ELF-1 (cell line): ENCODE measurements around the gene KCNIP3.

Source experiments
- DNase-seq: peaks from one replicate; pipeline ENCODE4 v3.0.0-alpha.2; 2016; ENCODE audit warnings: low read depth, low spot score

KCNIP3 gene

DNA sequence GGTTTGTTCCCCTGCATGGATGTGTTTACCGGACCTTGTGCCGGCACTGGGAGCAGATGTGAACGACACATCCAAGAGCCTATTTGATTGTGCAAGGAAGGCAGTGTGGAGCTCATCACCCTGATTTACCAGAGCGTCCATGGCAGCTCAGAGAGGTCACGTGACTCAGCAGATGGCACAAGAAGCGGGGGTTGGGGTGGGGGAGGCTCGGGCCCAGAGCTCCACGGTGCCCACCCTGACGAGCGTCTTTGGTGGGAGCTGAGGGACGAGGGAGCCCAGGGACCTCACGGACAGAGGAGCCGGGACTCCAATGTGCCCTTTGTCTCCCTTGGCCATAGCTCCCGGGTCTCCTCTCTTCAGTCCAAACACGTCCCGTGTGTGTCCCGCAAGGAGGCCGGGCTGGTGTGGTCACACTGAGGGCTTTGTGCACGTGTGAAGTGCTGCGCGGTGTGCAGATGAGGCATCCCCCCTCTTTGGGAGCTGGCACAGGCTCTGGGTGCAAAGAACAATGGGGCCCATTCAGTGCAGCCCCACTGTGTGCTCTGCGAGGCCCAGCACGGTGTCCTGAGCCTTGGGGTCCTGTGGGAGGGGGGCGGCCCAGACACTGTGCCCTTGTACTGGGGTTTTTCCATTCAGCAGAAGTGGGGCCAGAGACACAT, 15.5 kb downstream of the KCNIP3 start:
- DNase-seq, result no peak

DNA sequence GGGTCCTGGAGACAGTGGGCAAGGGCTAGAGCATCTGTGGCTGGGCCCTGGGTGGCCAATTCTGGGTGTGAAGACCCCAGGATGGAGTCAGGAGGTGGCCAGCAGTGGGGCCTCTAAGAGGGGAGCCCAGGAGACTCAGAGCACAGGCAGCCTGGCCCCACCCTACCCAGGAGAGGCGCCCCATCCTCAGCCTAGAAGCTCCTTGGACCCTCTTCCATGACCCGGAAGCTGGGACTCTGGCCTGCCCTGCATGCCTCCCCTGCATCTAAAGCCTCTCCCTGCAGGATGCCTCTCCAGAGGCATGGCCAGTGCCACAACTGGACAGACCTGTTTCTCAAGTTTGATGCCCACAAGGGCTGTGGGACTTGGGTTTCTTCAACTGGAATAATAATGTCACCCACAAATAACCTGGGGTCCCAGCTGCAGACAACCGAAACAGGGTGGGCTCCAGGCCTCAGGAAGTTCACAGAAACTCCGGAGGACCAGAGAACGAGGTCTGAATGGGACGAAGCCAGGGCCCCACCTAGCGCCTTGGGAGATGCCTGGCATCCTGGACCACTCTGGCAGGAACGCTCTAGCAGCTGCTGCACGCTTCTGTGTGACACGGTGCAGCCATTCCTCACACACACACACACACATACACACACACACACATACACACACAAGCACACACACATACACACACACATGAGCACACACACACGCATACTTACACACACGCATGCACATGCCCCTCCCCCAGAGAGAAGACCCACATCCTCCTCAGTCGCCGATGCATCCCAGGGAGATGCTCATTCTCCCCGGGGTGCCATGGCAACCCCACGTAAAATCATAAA, 16.4 kb downstream of the KCNIP3 start:
- no peak for DNase-seq

DNA sequence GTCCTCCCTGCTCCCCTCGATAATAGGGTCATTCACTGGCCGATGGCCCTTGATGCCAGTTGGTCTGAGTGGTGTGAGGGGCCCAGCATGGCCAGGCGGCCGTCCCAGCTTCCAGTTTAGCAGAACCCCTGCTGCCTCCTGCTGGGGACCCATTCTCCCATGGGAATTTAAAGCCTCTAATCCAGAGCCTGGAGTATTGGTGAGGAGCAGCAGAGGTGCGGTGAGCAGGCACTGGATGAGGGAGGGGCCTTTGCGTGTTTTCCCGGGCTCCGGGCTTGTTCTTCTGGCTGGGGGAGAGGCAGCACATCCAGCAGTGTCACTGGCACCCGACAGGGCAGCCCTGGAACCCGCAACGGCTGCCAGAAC, 17.4 kb downstream of the KCNIP3 start:
- DNase-seq, result no peak

DNA sequence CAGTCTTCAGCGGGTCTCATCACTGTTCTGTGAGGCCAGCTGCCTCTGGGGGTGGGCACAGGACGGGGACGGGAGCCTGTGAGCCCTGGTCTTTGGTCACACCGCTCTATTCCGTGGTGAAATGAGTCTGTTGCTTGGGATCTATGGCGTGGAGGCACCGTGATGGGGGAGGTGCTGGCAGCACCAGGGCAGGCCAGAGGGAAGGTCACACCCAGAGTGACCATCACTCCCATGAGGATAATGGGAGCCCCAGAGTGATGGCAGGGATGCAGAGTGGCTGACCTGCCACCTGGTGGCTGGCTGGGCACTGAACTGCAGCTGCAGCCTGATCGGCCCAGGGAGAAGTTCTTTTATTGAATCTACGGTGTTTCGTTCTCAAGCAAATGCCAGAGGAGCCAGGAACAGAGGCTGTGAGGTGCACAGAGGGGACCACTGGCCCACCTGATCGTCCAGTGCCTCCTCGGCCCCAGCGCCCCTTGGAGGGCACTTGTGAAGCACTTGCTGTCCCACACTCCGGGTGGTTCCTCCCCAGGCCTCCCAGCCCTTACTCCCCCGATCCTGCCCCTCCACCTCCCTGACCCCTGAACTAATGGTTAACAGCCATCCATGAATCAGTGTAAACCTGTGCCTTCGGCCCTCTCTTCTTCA, 17.9 kb downstream of the KCNIP3 start:
- DNase-seq, result peak; percentile 67

DNA sequence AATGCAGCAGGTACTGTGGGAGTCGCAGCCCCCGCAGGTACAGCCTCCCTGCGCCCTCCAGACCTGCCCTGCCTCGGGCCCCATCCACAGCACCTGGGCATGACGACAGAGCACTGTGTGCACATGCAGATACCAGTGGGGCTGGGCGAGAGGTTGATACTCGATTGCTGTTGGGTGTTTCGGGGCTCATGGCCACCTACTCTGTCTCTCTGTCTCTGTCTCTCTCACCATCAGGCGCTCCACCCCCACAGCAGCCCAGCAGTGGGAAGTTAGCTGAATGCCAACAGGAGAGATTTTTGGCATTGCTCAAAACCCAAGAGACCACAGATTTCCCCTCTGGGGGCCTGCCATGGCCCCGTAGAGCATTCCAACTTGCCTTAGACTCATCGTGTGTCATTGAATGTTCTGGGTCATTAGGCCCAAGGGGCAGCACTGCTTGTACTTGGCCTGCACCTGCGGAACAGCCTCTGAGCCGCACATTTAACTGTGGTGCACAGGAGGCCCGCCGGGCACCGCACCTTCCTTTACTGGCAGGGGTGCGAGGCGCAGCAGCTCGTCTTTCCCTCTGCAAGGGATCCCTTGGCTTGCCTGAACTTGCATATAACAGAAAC, 18.8 kb downstream of the KCNIP3 start:
- no peak for DNase-seq

DNA sequence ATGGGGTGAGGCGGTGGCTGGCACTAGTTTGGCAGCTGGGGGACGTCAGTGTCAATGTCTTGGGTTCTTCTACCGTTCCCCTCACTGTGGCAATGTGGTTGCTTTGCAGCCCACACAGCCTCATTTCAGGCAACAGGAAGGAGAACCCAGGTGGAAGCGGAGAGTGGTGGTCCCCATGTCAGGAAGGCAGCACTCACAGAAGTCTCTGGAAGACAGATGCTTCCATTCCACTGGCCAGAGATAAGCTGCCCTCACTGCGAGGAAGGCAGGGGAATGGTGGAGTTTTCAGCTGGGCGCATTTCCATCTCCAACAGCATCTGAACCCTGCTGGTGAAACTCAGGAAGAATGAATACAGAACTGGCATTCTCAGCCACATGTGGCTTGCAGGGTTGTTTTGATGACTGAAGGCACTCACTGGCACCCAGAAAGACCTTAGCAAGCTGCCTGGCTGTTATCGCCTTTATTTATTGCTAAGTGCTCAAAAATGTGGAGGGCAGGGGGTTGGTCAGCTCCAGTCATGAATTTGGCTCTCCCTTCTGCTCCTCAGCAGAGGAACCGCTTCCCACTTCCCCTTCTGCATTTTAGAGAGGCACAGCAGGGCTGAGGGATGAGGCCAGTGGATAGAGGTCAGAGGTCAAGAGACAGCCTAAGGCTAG, 19.4 kb downstream of the KCNIP3 start:
- DNase-seq, result no peak

DNA sequence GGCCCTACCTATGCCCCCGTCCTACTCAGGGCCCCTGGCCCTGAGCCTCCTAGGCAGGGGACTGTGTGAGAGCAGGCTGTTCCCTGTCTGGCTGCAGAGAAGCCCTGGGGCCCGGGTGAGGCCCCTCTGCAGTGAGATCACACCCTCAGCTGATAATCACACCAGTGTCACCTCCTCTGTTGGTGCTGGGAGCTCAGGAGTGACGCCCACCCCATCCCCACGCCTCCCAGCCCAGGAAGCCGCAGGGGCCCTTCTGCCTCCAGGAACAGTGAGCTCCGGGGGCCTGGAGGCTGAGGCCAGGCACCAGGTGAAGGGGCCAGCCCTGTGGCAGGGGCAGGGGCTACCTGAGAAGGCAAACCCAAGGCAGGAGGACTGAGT, 20.0 kb downstream of the KCNIP3 start:
- peak; percentile 70 for DNase-seq

DNA sequence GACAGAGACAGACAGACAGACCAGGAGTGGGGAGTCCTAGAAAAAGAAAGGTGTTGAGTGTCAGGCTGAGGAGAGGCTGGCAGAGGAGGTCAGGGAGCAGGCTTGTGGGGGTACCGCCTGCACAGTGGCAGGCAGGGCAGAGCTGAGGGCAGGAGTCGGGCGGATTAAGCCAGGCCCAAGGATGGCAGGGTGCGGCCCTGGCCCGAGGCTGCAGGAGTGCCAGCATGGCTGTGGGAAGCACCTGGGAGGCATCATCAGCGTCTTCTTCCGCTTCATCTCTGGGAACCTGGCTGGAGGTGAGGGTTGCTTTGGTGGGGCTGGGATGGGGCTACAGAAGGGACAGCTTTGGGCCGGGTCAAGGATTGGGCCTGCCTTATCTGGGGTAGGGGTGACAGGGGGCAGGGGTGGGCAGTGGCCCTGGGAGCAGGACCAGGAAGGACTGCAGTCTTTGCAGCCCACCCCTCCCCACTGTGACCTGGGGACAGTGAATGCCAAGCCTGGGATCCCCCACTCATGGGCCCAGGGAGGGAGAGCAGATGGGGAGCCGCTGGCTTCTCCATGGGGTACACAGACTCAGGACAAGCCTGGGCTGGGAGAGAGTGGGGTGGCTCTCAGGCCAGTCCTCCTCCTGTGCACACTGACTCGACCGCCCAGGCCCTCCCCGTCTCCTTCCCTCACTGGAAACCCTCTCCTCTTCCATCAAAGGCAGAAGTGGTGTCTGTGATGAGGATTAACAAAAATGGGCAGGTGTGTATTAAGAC, 20.7 kb downstream of the KCNIP3 start:
- DNase-seq, result no peak

DNA sequence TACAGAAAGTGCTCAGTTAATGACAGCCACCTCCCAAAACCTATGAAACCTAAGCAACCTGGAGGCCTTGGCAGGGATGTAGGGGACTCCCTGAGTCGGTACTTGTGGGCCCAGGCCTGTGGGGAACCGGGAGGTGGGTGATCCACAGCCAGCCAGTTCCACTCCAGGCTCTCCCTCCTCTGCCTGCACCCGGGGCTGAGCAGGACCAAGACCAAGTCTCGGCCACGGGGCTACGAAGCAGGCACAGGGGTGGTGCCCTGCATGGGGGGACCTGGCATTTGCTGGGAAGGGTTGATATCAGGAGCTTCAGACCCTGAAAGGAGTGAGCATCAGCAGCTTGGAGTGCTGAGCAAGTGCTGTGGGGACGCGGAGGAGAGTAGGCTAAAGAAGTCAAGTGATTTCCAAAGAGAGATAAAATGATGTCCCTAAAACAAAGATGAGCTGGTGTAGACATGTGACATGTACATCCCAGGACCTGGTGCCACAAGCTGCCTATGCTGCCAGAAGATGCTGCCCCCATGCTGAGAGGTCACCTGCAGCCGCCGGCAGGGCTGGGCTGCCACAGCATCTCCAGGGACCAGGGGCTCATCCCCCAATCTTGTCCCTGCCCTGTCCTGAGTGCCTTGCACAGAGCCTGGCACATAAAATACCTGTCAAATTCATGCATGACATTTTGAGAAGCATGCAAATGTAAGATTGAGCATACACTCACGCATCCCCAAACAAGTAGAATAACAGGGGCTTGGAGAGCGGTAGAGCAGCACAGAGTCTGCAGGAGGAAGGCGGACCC, 21.5 kb downstream of the KCNIP3 start:
- no peak for DNase-seq

DNA sequence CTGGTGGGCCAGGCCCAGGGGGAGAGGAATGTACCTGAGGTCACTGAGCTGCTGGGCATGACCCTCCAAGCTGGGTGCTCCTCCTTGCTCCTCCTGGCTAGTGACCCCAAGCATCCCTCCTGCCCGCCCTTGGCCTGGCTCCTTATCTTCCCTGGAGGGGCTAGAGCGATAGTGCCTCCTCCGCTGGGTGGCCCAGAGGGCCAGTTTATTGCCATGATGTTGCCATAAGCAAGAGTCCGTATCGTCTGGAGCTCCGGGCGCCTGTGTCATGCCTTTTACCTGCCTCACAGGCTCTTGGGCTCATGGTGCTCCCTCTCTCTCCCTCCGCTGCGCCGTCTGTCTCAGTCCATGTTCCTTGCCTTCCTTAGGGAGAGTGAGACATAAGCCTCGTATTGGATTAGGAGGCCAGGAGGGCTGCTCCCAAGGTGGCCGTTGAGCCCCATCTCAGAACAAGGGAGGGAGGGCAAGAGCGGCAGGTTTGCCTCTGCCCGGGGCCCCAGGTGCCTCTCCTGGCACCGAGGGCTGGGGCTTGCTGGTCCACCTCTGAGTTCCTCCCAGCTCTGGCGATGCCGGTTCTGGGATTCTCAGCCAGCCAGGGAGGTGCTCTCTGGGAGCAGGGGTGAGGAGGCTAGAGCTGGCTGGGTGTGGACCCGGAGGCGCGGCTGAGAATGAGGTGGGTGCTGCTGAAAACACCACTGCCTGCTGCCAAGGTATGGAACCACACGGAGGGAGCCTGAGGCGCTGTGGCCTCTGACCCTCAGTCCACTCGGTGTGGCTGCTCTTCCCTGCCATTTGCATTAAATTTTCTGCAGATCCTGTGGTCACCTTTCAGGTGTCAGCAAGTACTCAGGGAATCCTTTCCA, 22.6 kb downstream of the KCNIP3 start:
- no peak for DNase-seq

DNA sequence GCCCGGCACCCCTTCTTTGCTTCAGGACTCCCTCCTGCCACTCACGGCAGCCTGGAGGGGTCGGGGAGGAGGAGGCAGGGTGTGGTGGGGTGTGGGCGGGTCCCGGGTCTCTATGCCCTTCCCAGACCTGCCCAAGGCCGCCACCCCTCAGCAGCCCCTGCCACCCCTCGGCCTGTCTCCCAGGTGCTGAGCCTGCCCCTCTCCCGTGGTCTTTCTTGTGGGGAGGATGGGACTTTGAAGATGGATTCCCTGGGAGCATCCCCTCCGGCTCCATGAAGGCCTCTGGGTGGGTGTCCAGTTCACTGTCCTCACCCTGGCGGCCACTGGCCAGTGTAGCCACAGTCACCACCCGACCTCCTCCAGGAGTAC, 23.2 kb downstream of the KCNIP3 start:
- no peak for DNase-seq

DNA sequence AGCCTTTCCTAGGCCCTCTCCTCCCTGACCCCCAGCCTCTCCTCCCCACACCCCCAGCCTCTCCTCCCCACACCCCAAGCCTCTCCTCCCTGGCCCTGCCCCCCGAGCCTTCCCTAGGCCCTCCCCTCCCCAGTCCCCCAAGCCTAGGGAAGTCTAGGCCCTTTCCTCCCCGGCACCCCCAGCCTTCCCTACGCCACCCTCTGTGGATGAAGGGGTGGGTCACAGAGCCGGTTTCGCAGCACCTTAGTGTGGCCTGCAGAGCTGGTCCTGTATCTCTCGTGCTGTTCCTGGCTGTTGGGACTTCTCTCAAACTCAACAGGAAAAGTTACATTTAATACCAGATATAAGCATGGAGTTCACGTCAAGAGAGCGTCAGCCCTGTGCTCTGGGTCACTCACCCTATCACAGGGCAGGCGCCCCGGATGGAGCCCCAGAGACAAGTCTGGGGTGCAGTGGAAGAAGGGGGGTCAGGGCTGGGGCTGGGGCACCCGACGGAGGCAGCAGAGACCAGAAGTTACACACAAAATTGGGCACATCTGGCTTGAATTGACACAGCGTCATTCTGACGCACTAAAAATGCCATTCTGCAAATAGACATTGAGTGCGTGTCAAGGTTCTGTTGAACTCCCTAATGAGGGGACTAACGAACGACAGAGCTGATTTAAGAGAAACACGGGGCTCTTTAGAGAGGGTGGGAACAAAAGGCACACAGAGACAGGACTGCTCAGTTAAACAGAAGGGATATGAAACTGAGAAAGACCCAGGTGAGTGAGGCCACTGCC, 24.0 kb downstream of the KCNIP3 start:
- DNase-seq, result no peak

DNA sequence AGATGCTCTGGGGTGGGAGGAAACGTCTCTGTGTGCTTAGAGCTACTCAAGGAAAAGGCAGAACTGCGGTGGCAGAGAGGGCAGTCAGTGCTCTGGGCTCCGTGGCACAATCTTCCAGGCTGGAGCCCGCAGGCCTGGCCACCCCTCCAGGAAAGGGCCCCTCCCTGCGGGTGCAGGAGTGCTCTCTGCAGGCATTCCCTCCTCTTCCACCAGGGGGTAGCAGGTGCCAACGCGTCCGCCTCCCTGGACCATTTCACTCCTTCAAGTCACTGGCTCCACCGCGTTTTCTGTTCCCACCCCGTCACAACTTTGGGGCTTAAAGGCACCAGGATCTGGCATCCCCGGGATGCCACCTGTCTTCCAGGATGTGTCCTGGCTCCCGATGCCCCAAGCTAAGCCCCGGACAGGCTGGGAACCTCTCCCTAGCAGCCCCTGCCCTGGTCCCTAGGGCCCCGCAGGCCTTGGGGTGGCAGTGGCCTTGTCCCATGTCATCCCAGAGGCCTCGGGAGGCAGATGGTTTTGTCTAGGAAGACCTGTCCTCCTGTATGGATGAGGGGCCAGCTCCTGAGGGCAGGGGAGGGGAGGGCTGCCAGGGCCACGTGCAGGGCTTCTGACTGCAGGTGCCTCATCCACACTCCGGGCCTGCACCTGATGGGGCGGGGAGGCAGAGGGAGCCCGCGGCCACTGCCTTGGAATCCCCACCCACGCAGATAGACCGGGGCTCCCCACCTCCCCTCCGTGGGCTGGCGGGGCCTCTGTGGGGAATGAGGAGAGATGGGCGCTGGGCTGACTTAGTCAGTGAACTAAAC, 26.4 kb downstream of the KCNIP3 start:
- DNase-seq, result peak; percentile 60

DNA sequence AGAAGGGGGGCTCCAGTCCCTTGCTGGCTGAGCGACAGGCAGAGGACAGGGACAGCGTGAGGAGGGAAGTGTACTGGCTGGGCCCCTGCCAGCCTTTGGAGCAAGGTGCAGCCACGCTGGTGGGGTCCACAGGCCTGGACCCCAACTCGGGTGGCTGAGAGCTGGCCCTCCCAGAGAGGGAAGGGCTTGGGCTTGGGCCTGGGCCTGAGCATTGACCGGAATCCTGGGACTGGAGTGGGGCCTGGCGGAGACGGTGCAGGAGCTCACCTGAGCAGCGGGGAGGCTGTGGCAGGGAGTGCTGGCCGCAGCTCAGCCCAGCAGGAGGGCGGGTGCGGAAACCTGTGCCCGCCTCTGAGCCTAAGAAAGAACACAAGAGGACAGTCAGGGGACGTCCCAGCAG, 27.9 kb downstream of the KCNIP3 start:
- DNase-seq, result no peak

DNA sequence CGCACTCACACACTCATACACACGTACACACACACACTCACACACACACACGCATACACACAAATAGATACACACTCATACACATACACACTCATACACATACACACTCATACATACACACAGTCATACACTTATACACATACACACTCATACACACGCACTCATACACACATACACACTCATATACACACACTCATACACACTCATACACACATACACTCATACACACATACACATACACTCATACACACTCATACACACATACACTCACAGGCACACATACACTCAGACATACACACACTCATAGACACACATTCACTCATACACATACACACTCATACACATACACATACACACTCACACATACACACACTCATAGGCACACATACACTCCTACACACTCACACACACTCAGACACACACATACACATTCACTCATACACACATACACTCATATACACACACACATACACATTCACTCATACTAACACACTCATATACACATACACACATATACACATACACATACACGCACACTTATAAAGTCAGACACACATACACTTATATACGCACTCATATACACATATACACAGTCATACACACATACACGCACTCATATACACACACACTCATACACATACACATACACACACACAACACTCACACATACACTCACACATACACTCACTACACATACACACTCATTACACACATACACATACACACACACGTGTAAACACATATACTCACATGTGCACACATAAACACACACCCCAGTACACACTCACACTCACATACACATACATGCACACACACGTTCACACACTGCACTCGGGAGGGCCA, 28.7 kb downstream of the KCNIP3 start:
- DNase-seq, result no peak

DNA sequence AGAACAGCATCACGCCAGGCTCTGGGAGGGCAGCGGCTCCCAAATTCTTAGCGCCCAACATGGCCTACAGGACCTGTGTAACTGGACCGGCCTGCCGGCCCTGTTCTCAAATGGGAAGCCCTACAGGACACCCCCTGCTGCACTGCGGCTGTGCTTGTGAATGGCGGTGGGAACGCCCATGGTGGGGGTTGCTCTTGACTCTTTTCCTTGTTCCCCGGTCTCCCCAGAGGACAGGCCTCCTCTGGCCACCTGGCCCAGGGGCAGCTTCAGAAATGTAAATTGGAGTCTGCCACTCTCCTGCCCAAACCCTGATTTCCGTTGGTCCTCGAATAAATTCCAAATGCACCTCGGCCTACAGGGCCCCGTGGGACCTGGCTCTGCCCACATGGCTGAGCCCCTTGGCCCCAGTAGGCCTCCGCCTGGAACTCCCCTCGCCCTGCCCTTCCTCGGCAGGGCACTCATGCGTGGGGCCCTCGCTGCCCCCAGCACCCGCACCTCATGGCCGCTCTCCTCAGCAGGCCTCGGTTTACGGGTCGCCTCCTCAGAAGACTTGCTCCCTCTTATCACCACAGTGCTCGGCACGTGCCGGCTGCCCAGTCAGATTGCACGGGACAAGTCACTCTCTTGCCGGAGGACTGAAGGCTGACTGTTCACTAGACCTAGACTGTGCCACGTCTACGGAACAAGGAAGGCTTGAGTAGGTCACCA, 29.4 kb downstream of the KCNIP3 start:
- DNase-seq, result peak; percentile 31
